Neutrophil (primary cell): ENCODE data around the gene TMEM9.
A peak's percentile ranks its signal among the peaks of the same experiment; 100 is the strongest.

Experiments
- H3K27ac ChIP-seq: fragments of 200-600 bp; sonication (generic); 2 replicates; pipeline ENCODE4 v1.5.1; 2016; ENCODE audit warnings: mild to moderate bottlenecking, moderate library complexity
- H3K27me3 ChIP-seq: fragments of 200-600 bp; sonication (generic); 2 replicates; pipeline ENCODE4 v1.6.0; 2016; ENCODE audit warnings: mild to moderate bottlenecking
- H3K36me3 ChIP-seq: fragments of 200-600 bp; sonication (generic); 2 replicates; pipeline ENCODE4 v1.5.1; 2017
- H3K4me1 ChIP-seq, 2 experiments: fragments of 200-600 bp in 1 of 2; sonication (generic) in 1 of 2; 1 replicate in 1 of 2; 2 replicates in 1 of 2; pipeline versions ENCODE4 v1.5.1 to v1.6.1; 2013 to 2016; ENCODE audit warnings: low read depth in 1 of 2, low read length in 1 of 2, mild to moderate bottlenecking in 1 of 2, moderate library complexity in 1 of 2; ENCODE audit not compliant: control insufficient read depth in 1 of 2, insufficient read depth in 1 of 2
- H3K4me3 ChIP-seq, 2 experiments: fragments of 200-600 bp in 1 of 2; sonication (generic) in 1 of 2; 1 replicate in 1 of 2; 2 replicates in 1 of 2; pipeline ENCODE4 v1.5.1; 2013 to 2016; ENCODE audit warnings: low read depth in 1 of 2, low read length in 1 of 2, mild to moderate bottlenecking in 1 of 2, moderate library complexity in 1 of 2
- H3K9me3 ChIP-seq: fragments of 200-600 bp; sonication (generic); 2 replicates; pipeline ENCODE4 v1.5.1; 2016
- TF ChIP-seq, protein P1 (sequence below): fragments of 200-600 bp; sonication (generic); IDR thresholded peaks from 2 replicates; pipeline ENCODE4 v1.5.1; 2016; ENCODE audit warnings: antibody characterized with exemption

Gene TMEM9

DNA sequence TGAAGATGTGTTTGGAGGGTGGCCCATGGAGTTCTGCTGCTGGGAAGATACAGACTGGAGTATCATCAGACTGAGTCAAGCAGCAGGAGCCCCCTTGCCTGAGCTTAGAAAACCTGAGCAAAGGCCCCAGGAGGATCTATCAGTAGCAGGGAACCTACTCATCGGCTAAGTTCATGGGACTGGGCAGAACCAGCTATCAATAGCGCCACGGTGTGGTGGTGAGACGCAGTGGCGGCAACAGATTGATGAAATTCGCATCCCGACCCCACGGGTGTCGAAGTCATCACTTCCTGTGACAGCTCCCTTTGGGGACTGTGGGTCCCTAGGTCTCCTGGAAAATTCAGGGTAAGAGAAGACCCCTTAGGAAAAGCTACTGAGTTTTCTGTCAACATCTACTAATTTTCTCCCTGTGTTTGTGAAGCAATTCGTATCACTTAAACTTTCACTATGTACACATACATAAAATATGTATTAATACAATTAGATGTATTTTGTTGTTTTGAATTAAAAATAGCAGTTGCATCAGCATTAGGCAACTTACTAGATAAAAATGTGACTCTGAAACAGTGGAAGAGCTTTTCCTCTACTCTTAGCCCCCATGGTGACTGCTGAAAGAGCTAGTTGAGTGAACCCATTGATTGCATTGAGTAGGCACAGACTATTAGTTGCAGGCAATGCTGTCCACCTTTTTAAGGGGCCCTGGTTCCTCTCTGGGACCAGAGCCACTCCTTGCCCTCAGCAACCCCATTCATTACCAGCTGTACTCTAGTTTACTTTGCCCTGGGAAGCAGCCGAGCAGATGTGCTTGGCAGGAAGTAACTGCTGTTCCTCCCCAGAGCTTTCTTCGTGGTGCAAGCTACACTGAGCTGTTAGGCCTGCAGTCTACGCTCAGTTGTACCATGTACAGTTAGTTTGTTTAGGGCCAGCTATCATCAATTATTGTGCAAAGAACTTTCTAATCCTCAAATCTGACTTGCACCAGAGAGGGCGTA is 34.8 kb downstream of the TMEM9 start:
- no peak overlapping the region for H3K27ac ChIP-seq
- H3K4me1 ChIP-seq = peaks cover 3 to 6% of the 10 kb centered on the region in 2 experiments
- H3K27me3 ChIP-seq = peaks cover 65% of the 10 kb centered on the region
- no peak overlapping the region for H3K4me3 ChIP-seq
- TF ChIP-seq, protein P1, sequence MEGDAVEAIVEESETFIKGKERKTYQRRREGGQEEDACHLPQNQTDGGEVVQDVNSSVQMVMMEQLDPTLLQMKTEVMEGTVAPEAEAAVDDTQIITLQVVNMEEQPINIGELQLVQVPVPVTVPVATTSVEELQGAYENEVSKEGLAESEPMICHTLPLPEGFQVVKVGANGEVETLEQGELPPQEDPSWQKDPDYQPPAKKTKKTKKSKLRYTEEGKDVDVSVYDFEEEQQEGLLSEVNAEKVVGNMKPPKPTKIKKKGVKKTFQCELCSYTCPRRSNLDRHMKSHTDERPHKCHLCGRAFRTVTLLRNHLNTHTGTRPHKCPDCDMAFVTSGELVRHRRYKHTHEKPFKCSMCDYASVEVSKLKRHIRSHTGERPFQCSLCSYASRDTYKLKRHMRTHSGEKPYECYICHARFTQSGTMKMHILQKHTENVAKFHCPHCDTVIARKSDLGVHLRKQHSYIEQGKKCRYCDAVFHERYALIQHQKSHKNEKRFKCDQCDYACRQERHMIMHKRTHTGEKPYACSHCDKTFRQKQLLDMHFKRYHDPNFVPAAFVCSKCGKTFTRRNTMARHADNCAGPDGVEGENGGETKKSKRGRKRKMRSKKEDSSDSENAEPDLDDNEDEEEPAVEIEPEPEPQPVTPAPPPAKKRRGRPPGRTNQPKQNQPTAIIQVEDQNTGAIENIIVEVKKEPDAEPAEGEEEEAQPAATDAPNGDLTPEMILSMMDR = no peak
- no peaks in the 10 kb centered on the region for H3K36me3 ChIP-seq
- no peaks in the 10 kb centered on the region for H3K9me3 ChIP-seq

DNA sequence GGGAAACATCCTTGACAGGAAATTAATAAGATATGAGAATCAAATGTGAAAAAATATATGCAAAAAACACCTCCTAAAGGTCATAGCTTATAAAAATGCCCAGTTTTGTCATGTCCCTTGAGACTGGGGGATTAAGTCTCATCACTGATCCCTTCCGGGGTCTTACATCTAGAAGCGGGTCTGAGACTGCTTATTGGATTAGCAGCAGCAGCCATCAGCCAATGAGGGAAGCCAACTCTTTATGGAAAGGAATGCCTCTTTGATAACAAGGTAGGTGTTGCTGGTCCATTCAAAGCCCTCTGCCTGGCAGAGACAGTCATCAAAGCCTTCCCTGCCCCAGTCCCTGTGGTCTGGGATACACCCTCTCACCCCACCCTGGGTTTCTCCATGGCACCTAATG is 38.2 kb downstream of the TMEM9 start:
- no peak overlapping the region for H3K4me3 ChIP-seq
- no peaks in the 10 kb centered on the region for H3K9me3 ChIP-seq
- H3K27ac ChIP-seq = no peak overlapping the region
- TF ChIP-seq, protein P1 = no peak
- no peaks in the 10 kb centered on the region for H3K36me3 ChIP-seq
- H3K27me3 ChIP-seq = peaks cover 83% of the 10 kb centered on the region
- H3K4me1 ChIP-seq = peaks cover 8 to 12% of the 10 kb centered on the region in 2 experiments

DNA sequence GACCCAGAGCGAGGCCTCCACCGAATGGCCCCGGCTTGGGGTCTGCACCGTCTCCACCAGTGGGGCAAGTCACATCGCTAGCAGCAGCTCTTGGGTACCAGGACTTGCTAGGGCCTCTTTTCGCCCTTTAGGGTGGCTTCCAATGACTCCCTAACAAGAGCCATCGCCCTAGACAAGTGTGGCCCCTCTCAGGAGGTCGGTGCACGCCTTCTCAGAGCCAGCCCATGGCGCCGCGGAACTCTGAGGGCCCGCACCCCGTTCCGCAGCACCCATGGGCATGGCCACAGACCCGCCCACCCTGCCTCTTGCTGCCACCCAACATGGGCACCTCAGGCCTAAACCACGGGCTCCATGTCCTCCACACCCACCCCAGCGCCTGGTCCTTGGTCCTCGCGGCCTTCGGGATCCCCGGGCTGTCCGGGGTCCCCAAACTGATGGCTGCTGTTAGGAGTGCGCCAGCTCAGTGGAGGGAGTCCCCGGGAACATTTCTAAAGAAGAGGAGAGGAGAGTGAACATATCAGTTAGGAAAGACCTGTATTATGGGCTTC is 38.8 kb downstream of the TMEM9 start:
- Histone ChIP-seq H3K36me3 (no peaks in the 10 kb centered on the region), H3K9me3 (no peaks in the 10 kb centered on the region), H3K27me3 (peaks cover 84% of the 10 kb centered on the region)

DNA sequence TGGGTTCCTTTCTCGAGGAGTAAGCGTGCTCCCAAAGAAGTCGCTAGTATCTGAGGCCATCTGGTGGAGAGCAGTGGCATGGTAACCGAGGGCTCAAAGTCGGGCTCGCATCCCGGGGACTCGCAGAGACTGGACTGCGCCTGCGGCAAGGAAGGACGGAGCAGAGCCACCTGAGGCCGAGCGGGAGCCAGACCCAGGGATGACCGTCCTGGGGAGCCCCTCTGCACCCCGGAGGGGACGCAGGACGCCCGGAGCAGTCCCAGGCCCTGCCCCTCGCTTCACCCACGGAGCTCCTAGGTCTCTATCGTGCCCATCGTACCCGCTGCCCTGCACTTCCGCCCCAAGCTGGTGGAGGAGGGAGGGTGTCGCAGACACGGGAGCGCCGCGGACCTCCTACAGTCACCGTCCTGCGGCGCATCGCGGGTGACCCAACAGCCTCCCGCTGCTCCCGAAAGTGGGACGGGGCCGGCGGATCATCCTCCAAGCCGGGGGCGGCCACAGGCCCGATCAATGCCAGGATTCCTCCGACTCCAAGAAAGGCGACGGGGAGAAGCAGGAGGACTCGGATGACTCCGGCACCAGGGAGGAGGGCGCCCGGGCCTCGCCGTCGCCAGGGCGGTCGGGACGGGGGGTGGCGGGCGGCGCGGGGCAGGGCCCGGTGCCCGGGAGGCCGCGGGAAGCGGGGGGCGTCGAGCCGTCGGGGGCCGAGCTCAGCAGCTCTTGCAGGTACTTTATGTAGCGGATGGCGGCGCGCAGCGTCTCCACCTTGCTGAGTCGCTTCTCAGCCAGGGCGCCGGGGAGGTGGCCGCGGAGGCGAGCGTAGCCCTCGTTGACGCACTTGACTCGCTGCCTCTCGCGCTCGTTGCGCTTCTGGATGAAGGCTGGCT is 39.8 kb downstream of the TMEM9 start:
- H3K27me3 ChIP-seq = peaks cover 80% of the 10 kb centered on the region

More for the DNA sequence above, 38.8 kb downstream of the TMEM9 start:
- Histone ChIP-seq H3K4me3 (no peak overlapping the region), H3K4me1 (peaks cover 8 to 12% of the 10 kb centered on the region in 2 experiments), H3K27ac (no peak overlapping the region)
- TF ChIP-seq, protein P1 = no peak

More for the DNA sequence above, 39.8 kb downstream of the TMEM9 start:
- Histone ChIP-seq H3K27ac (no peak overlapping the region), H3K4me1 (peaks cover 8 to 12% of the 10 kb centered on the region in 2 experiments), H3K4me3 (peak overlapping the region; percentile 35 to 58), H3K36me3 (no peaks in the 10 kb centered on the region), H3K9me3 (no peaks in the 10 kb centered on the region)
- TF ChIP-seq, protein P1 = no peak
